T-helper 17 cell (primary cell): ENCODE measurements around the gene CHRNB4. TPM values are rescaled to one million over a fixed set of nuclear protein-coding genes. Genes with fewer than 3 reads are reported as not detected.
"Not testable (repeated sequence)": the region's sequence is repeated elsewhere in the genome, so short reads cannot be mapped to it uniquely, and the experiment has no call there.

ENCODE experiments used
- ATAC-seq: fragments of 150-1000 bp; cut with Tn5 transposase; 2 replicates; pipeline ENCODE4 v1.10.0; 2021; ENCODE audit warnings: mild to moderate bottlenecking, moderate library complexity
- DNase-seq, 3 donors: peaks; one replicate each; pipeline versions ENCODE4 v3.0.0 to v3.0.0-alpha.2; 2020 to 2021
- H3K9me3 ChIP-seq: one replicate; pipeline ENCODE4 v1.7.0; 2013; ENCODE audit warnings: low read length, mild to moderate bottlenecking; ENCODE audit not compliant: control insufficient read depth, poor library complexity, severe bottlenecking
- H3K27ac Mint-ChIP-seq: one replicate; pipeline ENCODE4 v1.8.0; 2022; ENCODE audit warnings: mild to moderate bottlenecking, moderate library complexity, mixed read lengths
- H3K27me3 Mint-ChIP-seq: one replicate; pipeline ENCODE4 v1.8.0; 2022; ENCODE audit warnings: mixed read lengths
- H3K36me3 Mint-ChIP-seq: one replicate; pipeline ENCODE4 v1.8.0; 2022; ENCODE audit warnings: low read depth, mixed read lengths
- H3K4me1 Mint-ChIP-seq: one replicate; pipeline ENCODE4 v1.8.0; 2022; ENCODE audit warnings: mild to moderate bottlenecking, mixed read lengths
- H3K4me3 Mint-ChIP-seq: one replicate; pipeline ENCODE4 v1.8.0; 2022; ENCODE audit warnings: mild to moderate bottlenecking, moderate library complexity, mixed read lengths
- total RNA-seq, 4 donors: library from RNA in 2 of 4; stranded (reverse) in 2 of 4; gene quantifications; one replicate each; pipeline ENCODE4 v1.2.3 and lab custom pipeline; 2022 to 2026

Gene CHRNB4
- not detected for total RNA-seq
- 0 to 0.15 reads per million in 2 donors for total RNA-seq (lab: John Stamatoyannopoulos, UW)

GRCh38 chr15:78641102-78641748 lies at the start of gene CHRNB4:
TSS of gene CHRNB4 (minus strand) at chr15:78641210. CDS start at chr15:78641133, 77 bp downstream.
- peaks cover 13% of the 10 kb centered on the region for H3K4me1 Mint-ChIP-seq
- H3K27me3 Mint-ChIP-seq: peaks cover 45% of the 10 kb centered on the region
- peaks cover 3% of the 10 kb centered on the region for H3K36me3 Mint-ChIP-seq
- peak within 1 kb of the TSS; percentile 79 for H3K4me3 Mint-ChIP-seq
- no peak within 1 kb of the TSS for H3K27ac Mint-ChIP-seq
- ATAC-seq (peak; percentile 37), DNase-seq (no peak)
- H3K9me3 ChIP-seq: no peaks in the 10 kb centered on the region

- ATAC-seq: no peak
- Mint-ChIP-seq H3K27ac (no peak overlapping the region), H3K27me3 (peaks cover 37% of the 10 kb centered on the region), H3K4me1 (peaks cover 4% of the 10 kb centered on the region), H3K4me3 (no peak overlapping the region), H3K36me3 (no peaks in the 10 kb centered on the region)
- no peak for DNase-seq
- H3K9me3 ChIP-seq: no peaks in the 10 kb centered on the region
Observed at GRCh38 chr15:78689626-78690025, 48.6 kb upstream of the CHRNB4 start.

- H3K36me3 Mint-ChIP-seq: no peaks in the 10 kb centered on the region
- H3K9me3 ChIP-seq: no peaks in the 10 kb centered on the region
- no peak overlapping the region for H3K4me3 Mint-ChIP-seq
- ATAC-seq: no peak
- peaks cover 32% of the 10 kb centered on the region for H3K27me3 Mint-ChIP-seq
- no peak overlapping the region for H3K27ac Mint-ChIP-seq
- DNase-seq: no peak
- peaks cover 4% of the 10 kb centered on the region for H3K4me1 Mint-ChIP-seq
Observed at GRCh38 chr15:78685925-78686324, 44.9 kb upstream of the CHRNB4 start.

GRCh38 chr15:78685159-78685921 lies 44.3 kb upstream of the CHRNB4 start:
- no peak overlapping the region for H3K4me3 Mint-ChIP-seq
- ATAC-seq: no peak
- H3K9me3 ChIP-seq: no peaks in the 10 kb centered on the region
- H3K4me1 Mint-ChIP-seq: peaks cover 4% of the 10 kb centered on the region
- no peaks in the 10 kb centered on the region for H3K36me3 Mint-ChIP-seq
- H3K27ac Mint-ChIP-seq: no peak overlapping the region
- DNase-seq: no peak
- H3K27me3 Mint-ChIP-seq: peaks cover 32% of the 10 kb centered on the region

GRCh38 chr15:78684657-78685056 lies 43.6 kb upstream of the CHRNB4 start:
- Mint-ChIP-seq H3K36me3 (no peaks in the 10 kb centered on the region), H3K27me3 (peaks cover 32% of the 10 kb centered on the region), H3K4me1 (peaks cover 4% of the 10 kb centered on the region), H3K27ac (no peak overlapping the region), H3K4me3 (no peak overlapping the region)
- H3K9me3 ChIP-seq: no peaks in the 10 kb centered on the region
- no peak for ATAC-seq
- no peak for DNase-seq

- not testable (repeated sequence) for H3K27ac Mint-ChIP-seq, H3K9me3 ChIP-seq, H3K4me3 Mint-ChIP-seq, DNase-seq, H3K4me1 Mint-ChIP-seq, ATAC-seq, H3K36me3 Mint-ChIP-seq
- H3K27me3 Mint-ChIP-seq: peaks cover 25% of the 10 kb centered on the region
Observed at GRCh38 chr15:78683599-78683998, 42.6 kb upstream of the CHRNB4 start.

- peaks cover 4% of the 10 kb centered on the region for H3K4me1 Mint-ChIP-seq
- no peaks in the 10 kb centered on the region for H3K36me3 Mint-ChIP-seq
- peaks cover 25% of the 10 kb centered on the region for H3K27me3 Mint-ChIP-seq
- ATAC-seq (no peak), DNase-seq (no peak)
- H3K27ac Mint-ChIP-seq: no peak overlapping the region
- no peak overlapping the region for H3K4me3 Mint-ChIP-seq
- no peaks in the 10 kb centered on the region for H3K9me3 ChIP-seq
Observed at GRCh38 chr15:78682693-78683410, 41.8 kb upstream of the CHRNB4 start.

- no peak for ATAC-seq
- DNase-seq: no peak
- no peak overlapping the region for H3K27ac Mint-ChIP-seq
- peaks cover 4% of the 10 kb centered on the region for H3K4me1 Mint-ChIP-seq
- no peaks in the 10 kb centered on the region for H3K36me3 Mint-ChIP-seq
- H3K4me3 Mint-ChIP-seq: no peak overlapping the region
- peaks cover 25% of the 10 kb centered on the region for H3K27me3 Mint-ChIP-seq
- no peaks in the 10 kb centered on the region for H3K9me3 ChIP-seq
Observed at GRCh38 chr15:78682004-78682651, 41.1 kb upstream of the CHRNB4 start.

GRCh38 chr15:78681281-78682003 lies 40.4 kb upstream of the CHRNB4 start:
- H3K4me3 Mint-ChIP-seq: no peak overlapping the region
- no peak overlapping the region for H3K27ac Mint-ChIP-seq

GRCh38 chr15:78680431-78681075 lies 39.5 kb upstream of the CHRNB4 start:
- no peak for ATAC-seq
- DNase-seq: no peak
- H3K4me3 Mint-ChIP-seq: no peak overlapping the region
- peaks cover 11% of the 10 kb centered on the region for H3K27me3 Mint-ChIP-seq
- H3K36me3 Mint-ChIP-seq: no peaks in the 10 kb centered on the region
- H3K9me3 ChIP-seq: no peaks in the 10 kb centered on the region
- no peak overlapping the region for H3K27ac Mint-ChIP-seq
- H3K4me1 Mint-ChIP-seq: no peaks in the 10 kb centered on the region

More at GRCh38 chr15:78681281-78682003, 40.4 kb upstream of the CHRNB4 start:
- no peaks in the 10 kb centered on the region for H3K9me3 ChIP-seq
- Mint-ChIP-seq H3K36me3 (no peaks in the 10 kb centered on the region), H3K27me3 (peaks cover 20% of the 10 kb centered on the region), H3K4me1 (peaks cover 3% of the 10 kb centered on the region)
- no peak for ATAC-seq
- no peak for DNase-seq

- no peak overlapping the region for H3K4me3 Mint-ChIP-seq
- no peaks in the 10 kb centered on the region for H3K9me3 ChIP-seq
- DNase-seq: no peak
- no peak for ATAC-seq
- no peak overlapping the region for H3K27ac Mint-ChIP-seq
- H3K36me3 Mint-ChIP-seq: no peaks in the 10 kb centered on the region
- H3K4me1 Mint-ChIP-seq: no peaks in the 10 kb centered on the region
- peaks cover 6% of the 10 kb centered on the region for H3K27me3 Mint-ChIP-seq
Observed at GRCh38 chr15:78679089-78679511, 38.1 kb upstream of the CHRNB4 start.

GRCh38 chr15:78676424-78677110 lies 35.6 kb upstream of the CHRNB4 start:
- no peak for DNase-seq
- Mint-ChIP-seq H3K4me3 (no peak overlapping the region), H3K27me3 (peaks cover 4% of the 10 kb centered on the region), H3K4me1 (no peaks in the 10 kb centered on the region), H3K27ac (no peak overlapping the region), H3K36me3 (no peaks in the 10 kb centered on the region)
- ATAC-seq: no peak
- no peaks in the 10 kb centered on the region for H3K9me3 ChIP-seq
